Left ventricle myocardium superior (tissue), 1 donor: ENCODE measurements around the gene GLTPD2. TPM values are rescaled to one million over a fixed set of nuclear protein-coding genes. Genes with fewer than 3 reads are reported as not detected.
A peak's percentile ranks its signal among the peaks of the same experiment; 100 is the strongest.
"Not testable (repeated sequence)": the region's sequence is repeated elsewhere in the genome, so short reads cannot be mapped to it uniquely, and the experiment has no call there.

ENCODE experiments used
- ATAC-seq: fragments of 200-7000 bp; cut with Tn5 transposase; one replicate; pipeline ENCODE4 v1.9.1; 2020; ENCODE audit warnings: mild to moderate bottlenecking, moderate library complexity
- DNase-seq: peaks from one replicate; pipeline ENCODE4 v3.0.0-alpha.2; 2020
- intact Hi-C: fragments of 100-400 bp; cut with micrococcal nuclease; formaldehyde crosslinking; loops from one replicate; pipeline ENCODE4 v1.11.0; 2022
- total RNA-seq: library from RNA; stranded (reverse); fragmentation: NEBNext Ultra II Directional; extraction: Animal tissue kit (Norgen Biotek cat#: 25700); gene quantifications from one replicate; pipeline ENCODE4 v1.2.1, GENCODE V29; 2021
- donor health status: DM: no; HTN: yes; CAD: no; lungs with severe emphysema.

GLTPD2 gene
- total RNA-seq, 1 donor from 2014 or later, result not detected

- intact Hi-C loops, result no loop called here
- no peak for DNase-seq
- ATAC-seq, result no peak
These were observed 17.7 kb downstream of the GLTPD2 start for GRCh38 chr17:4806456-4806776.

DNA sequence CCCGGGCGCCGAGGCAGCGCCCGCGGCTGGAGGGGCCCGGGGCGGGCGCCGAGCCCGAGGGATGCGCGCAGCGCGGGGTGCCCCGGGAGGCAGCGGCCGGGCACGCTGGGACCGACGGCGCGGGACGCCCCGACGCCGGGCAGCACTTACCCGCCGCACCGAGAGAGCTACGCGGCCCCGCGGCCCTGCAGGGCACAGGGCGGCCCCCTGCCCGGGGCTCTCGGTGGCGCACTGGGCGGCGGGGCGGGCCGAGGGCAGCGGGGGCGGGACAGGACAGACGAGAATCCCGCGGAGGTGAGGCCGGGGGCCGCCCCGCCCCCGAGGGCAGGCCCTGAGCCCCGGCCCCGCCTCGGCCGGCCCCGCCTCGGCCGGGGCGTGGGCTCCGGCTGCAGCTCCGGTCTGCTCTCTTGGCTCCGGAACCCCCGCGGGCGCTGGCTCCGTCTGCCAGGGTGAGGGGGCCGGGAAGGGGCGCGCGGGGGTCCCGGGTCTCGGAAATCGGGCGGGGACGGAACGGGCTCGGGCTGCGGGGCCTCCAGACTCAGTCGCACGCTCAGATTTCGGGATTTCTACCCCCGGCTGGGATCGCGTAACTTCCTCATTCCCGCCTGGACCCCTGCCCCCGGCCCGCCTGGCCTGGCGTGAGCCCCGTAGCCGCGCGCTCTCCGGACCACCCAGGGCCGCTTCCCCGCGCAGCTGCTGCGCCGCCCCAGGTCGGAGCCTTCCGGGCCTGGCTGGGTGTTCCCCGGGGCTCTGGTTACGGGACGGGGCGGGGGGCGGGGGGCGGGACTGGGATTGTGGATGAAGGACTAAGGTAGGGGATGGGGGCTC is 18.2 kb downstream of the GLTPD2 start, which contains the start of gene PLD2:
PLD2 (plus strand) TSS at position 376 of the 828 bp plus-strand sequence. CDS start 621 bp downstream, outside the sequence.
- DNase-seq (peak; percentile 95), ATAC-seq (peak; percentile 98)
- intact Hi-C loops, result no loop called here

DNA sequence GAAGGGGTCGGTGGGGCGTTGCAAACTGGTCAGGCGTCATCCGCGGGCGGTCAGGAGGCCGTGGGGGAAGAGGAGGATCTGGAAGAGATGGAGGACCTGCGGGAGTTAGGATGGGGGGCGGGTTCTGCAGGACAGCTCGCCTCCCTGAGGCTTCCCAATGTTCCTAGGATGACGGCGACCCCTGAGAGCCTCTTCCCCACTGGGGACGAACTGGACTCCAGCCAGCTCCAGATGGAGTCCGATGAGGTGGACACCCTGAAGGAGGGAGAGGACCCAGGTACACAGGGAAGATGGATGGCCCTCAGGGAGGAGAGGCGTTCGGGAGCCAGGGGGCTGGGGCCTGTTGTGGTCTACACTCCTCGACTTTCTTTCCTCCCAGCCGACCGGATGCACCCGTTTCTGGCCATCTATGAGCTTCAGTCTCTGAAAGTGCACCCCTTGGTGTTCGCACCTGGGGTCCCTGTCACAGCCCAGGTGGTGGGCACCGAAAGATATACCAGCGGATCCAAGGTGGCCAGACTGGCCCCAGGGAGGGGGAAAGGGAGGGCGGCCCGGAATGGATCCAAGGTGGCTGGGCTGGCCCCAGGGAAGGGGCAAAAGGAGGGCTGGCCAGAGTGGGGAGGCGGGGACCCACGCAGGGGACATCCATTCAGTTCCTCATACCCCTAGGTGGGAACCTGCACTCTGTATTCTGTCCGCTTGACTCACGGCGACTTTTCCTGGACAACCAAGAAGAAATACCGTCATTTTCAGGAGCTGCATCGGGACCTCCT is 19.0 kb downstream of the GLTPD2 start:
- intact Hi-C loops, result no loop called here
- ATAC-seq (peak; percentile 22), DNase-seq (peak; percentile 33)

DNA sequence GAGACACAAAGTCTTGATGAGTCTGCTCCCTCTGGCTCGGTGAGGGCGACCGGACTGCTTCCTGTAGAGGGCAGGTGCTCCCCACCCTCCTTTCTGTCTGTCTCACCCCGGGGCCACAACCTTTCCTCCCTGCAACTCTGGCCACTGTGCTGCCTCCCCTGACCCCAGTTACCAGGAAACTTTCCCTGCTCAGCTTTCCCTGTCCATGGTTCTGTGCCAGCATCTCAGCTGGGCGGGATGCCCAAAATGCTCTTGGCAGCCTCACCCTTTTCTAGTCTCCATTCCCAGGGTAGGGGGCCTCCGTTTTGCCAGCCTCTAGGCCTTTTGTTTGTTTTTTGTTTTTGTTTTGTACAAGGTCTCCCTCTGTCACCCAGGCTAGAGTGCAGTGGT is 19.6 kb downstream of the GLTPD2 start:
- DNase-seq (peak; percentile 85), ATAC-seq (peak; percentile 50)
- intact Hi-C loops, result no loop called here

- ATAC-seq, result no peak
- DNase-seq, result peak; percentile 58
- intact Hi-C loops, result no loop called here
These were observed 22.0 kb downstream of the GLTPD2 start for GRCh38 chr17:4810696-4811290.

- intact Hi-C loops, result no loop called here
- ATAC-seq (no peak), DNase-seq (no peak)
These were observed 22.7 kb downstream of the GLTPD2 start for GRCh38 chr17:4811471-4811870.

DNA sequence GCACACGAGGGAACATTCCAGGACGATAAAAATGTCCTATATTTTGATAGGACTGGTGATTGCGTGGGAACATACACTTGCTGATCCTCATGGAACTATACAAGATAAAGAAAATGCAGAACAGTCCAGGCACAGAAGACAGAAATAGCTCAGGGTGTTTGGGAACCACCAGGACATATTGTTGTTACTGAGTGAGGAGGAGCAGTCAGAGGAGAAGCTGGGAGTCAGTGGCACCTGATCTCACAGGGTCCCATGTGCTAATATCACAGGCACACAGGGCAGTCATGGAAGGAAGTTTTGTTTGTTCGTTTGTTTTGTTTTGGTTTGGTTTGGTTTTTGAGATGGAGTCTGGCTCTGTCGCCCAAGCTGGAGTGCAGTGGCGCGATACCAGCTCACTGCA is 23.9 kb downstream of the GLTPD2 start:
- intact Hi-C loops, result no loop called here
- DNase-seq (no peak), ATAC-seq (peak; percentile 69)

- ATAC-seq (no peak), DNase-seq (no peak)
- intact Hi-C loops, result no loop called here
These were observed 26.4 kb downstream of the GLTPD2 start for GRCh38 chr17:4815043-4815675.

DNA sequence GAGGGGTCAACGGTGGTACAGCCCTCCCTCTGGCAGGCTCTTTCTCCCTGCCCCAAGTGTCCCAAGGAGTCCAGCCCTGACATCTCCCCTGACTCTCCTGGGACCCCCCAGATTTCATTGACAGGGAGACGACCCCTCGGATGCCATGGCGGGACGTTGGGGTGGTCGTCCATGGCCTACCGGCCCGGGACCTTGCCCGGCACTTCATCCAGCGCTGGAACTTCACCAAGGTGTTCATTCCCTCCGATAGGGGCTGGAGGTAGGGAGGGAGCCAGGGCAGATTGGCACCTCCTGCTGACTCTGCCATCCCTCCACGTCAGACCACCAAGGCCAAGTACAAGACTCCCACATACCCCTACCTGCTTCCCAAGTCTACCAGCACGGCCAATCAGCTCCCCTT is 28.1 kb downstream of the GLTPD2 start:
- no peak for DNase-seq
- intact Hi-C loops, result no loop called here
- no peak for ATAC-seq

GRCh38 chr17:4818276-4818675 is 29.5 kb downstream of the GLTPD2 start:
- intact Hi-C loops, result no loop called here
- ATAC-seq (no peak), DNase-seq (no peak)

GRCh38 chr17:4822835-4823234 is 34.1 kb downstream of the GLTPD2 start:
- DNase-seq (no peak), ATAC-seq (no peak)
- intact Hi-C loops, result no loop called here

DNA sequence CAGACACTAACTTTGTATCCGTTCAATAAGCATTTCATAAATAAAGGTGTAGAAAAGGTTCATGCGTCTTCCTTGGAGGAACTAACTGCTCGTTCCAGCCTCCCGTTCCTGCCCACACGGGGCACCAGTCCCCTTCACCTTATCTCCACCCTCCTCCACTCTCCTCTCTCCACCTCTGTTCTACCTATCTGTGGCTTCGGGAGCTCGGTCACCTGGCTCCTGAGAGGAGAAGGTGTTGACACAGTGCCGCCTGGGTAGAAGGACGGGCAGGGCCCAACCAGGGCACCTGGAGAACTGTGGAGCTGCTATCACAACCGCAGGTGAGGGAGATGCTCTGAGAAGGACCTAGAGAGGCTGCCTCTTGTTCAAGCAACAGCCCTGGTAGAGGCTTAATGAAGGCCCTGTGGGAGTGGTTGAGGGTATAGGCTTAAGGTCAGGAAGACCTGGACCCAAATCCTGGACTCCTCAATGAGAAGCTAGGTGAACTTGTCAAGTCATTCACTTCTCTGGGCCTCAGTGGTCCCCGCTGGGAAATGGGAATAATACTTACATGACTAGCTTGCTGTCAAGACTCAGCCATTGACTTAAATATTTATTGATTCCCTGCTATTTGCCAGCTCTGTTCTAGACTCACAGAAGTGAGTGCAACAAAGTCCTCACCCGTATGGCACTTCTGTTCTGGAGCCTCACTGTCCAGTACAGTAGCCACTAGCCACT is 34.8 kb downstream of the GLTPD2 start:
- DNase-seq (no peak), ATAC-seq (no peak)
- intact Hi-C loops, result no loop called here

DNA sequence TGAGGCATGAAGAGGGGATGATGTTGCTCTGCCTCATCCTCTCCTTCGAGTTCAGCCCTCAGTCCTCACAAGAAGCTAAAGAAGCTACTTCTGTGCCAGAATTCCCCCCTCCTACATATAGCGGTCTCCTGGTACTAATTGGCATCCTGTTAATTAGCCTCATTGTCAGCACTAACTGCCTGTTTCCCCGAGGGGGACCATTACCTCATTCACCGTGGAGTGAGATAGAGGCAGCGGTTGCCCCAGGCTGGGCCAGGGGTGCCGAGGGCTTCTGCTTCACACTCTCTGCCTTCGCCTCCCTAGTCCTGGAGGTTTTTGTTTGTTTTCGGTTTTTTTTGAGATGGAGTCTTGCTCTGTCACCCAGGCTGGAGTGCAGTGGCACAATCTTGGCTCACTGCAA is 38.6 kb downstream of the GLTPD2 start:
- intact Hi-C loops, result no loop called here
- ATAC-seq, result no peak
- no peak for DNase-seq

GRCh38 chr17:4832829-4833177 is 44.0 kb downstream of the GLTPD2 start:
- DNase-seq, intact Hi-C loops: not testable (repeated sequence)
- peak; percentile 6 for ATAC-seq

DNA sequence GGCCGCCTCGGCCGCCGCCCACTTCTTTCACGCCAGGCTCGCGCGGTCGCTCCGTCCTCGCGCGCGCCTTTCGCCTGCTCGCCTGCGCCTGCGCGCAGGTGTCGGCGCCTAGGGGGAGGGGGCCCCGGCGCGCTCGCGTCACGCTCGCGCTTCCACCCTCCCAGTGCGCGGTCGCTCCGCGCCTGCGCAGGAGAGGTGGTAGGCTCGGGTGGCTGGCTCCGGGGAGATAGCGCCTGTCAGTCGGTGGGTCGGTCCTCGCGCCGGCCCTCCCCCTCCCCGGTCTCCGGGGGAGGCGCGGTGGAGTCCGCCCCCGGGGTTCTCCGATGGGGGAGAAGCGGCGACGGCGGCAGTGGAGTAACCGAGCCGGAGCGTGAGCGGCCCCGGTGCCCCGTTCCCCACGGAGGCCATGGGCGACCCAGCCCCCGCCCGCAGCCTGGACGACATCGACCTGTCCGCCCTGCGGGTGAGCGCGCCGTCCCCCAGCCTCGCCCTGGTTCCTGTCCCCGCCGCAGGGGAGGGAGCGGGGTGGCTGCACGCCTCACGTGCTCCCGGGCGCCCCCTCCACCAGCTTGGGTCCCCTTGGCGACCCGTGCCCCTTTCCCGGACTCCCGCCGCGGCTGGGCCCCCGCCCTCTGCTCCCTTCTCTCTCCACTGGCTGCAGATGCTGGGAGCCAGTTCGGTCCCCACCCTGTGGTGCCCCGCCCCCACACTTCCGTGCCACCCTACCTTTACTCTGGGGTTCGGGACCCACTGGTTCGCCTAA is 44.6 kb downstream of the GLTPD2 start, which contains the start of gene MINK1:
MINK1 (plus strand) TSS at position 163 of the 763 bp plus-strand sequence; CDS start at position 407, 244 bp downstream.
- ATAC-seq (peak; percentile 96), DNase-seq (peak; percentile 95)
- intact Hi-C loops, result no loop called here

DNA sequence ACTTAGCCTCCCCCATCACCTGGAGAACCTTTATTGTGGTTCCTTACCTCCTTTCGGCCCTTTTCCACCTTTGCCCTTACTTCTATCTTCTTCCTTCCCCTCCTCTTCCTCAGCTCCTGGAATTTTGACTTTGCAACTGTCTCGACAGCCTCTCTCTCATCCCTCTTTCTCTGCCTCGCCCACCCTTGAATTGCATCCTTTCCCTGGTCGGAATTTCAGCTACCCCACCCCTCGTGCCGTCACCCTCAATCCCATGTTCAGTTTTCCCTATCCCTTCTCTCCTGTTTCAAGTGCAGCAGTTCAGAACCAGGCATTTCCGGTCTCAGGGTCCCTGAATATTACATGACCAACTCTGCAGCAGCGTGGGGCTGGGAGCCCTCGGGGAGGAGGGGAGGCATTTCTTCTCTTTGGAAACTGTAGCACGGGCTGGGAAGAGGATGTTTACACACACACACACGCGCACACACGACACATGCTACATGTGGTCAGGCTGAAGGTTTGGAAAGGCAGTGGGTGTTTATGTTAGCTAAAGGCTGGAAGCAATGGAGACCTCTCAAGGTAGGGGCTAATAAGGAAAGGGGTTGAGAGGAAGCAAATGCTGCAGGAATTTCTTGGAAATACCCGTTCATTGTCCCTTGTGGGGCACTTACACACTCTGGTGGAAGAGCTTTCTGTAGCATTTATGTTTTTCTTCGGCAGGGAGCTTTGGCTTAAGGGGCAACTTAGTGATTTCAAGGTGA is 45.3 kb downstream of the GLTPD2 start:
- intact Hi-C loops, result no loop called here
- no peak for ATAC-seq
- DNase-seq, result peak; percentile 37

- no peak for ATAC-seq
- intact Hi-C loops, result no loop called here
- no peak for DNase-seq
These were observed 45.9 kb downstream of the GLTPD2 start for GRCh38 chr17:4834681-4835020.

DNA sequence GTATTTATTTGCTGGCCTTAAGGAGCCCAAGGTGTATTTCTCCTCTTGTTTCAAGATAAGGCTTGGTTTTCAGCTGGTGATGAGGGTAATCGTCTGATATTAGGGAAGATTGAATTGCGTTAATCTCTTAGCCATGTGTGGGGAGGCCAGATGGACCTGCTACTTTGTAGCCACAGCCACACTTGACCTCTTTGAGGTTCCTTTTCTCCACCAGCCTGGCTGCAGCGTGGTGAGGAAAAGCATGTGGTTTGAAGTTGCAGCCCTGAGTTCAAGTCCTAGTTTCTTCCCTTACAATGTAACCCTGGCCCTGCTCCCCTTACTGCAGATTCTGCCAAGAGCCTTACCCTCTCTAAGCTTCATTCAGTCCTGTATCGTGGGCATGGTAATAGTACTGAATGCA is 47.5 kb downstream of the GLTPD2 start:
- ATAC-seq (no peak), DNase-seq (no peak)
- intact Hi-C loops, result no loop called here
